Neural cell (in vitro differentiated cells): ENCODE measurements around the gene GRID1. TPM values are rescaled to one million over a fixed set of nuclear protein-coding genes. Genes with fewer than 3 reads are reported as not detected.

Experiments
- H2AFZ ChIP-seq: fragments of 200-600, 300-800 bp; sonication (generic), shearing (Covaris generic); 2 replicates; pipeline ENCODE4 v1.6.0; 2014; ENCODE audit warnings: low read depth, mild to moderate bottlenecking, antibody characterized with exemption, low read length, moderate library complexity
- H3F3A ChIP-seq: fragments of 200-600 bp; shearing (Covaris generic); 2 replicates; pipeline ENCODE4 v1.6.1; 2016; ENCODE audit warnings: mild to moderate bottlenecking, moderate library complexity, mixed read lengths, antibody characterized with exemption, low read length; ENCODE audit not compliant: insufficient read depth, poor library complexity, severe bottlenecking
- H3K27ac ChIP-seq: fragments of 200-600, 300-800 bp; sonication (generic), shearing (Covaris generic); 2 replicates; pipeline ENCODE4 v1.5.1; 2014; ENCODE audit warnings: mild to moderate bottlenecking, low read length, moderate library complexity
- H3K27me3 ChIP-seq: fragments of 300-800, 200-600 bp; sonication (generic), shearing (Covaris generic); 2 replicates; pipeline ENCODE4 v1.6.0; 2014; ENCODE audit warnings: mild to moderate bottlenecking, low read depth, low read length, moderate library complexity; ENCODE audit not compliant: insufficient read depth
- H3K36me3 ChIP-seq: fragments of 300-800, 200-600 bp; sonication (generic), shearing (Covaris generic); 2 replicates; pipeline ENCODE4 v1.5.1; 2014; ENCODE audit warnings: mild to moderate bottlenecking, antibody characterized with exemption, low read length, moderate library complexity; ENCODE audit not compliant: insufficient read depth
- H3K4me2 ChIP-seq: fragments of 300-800, 200-600 bp; sonication (generic), shearing (Covaris generic); 2 replicates; pipeline ENCODE4 v1.6.0; 2014; ENCODE audit warnings: mild to moderate bottlenecking, low read length
- H3K4me3 ChIP-seq: fragments of 300-800, 200-600 bp; sonication (generic), shearing (Covaris generic); 2 replicates; pipeline ENCODE4 v1.5.1; 2014; ENCODE audit warnings: mild to moderate bottlenecking, low read length, moderate library complexity
- H3K79me2 ChIP-seq: fragments of 200-600 bp; shearing (Covaris generic); replicated peaks from 2 replicates; pipeline ENCODE4 v1.6.0; 2014; ENCODE audit warnings: mild to moderate bottlenecking, low read length, moderate library complexity; ENCODE audit not compliant: insufficient read depth
- H3K9ac ChIP-seq: fragments of 300-800, 200-600 bp; sonication (generic), shearing (Covaris generic); 2 replicates; pipeline ENCODE4 v1.6.1; 2016; ENCODE audit warnings: mild to moderate bottlenecking, low read length, mixed read lengths
- H3K9me2 ChIP-seq: fragments of 200-600 bp; shearing (Covaris generic); 2 replicates; pipeline ENCODE4 v1.6.1; 2016; ENCODE audit warnings: mild to moderate bottlenecking, low read length, mixed read lengths; ENCODE audit not compliant: insufficient read depth
- H3K9me3 ChIP-seq: fragments of 200-600, 300-800 bp; sonication (generic), shearing (Covaris generic); 2 replicates; pipeline ENCODE4 v1.6.1; 2016; ENCODE audit warnings: mild to moderate bottlenecking, mixed run types, low read length, moderate library complexity, mixed read lengths
- H4K20me1 ChIP-seq: fragments of 200-600 bp; shearing (Covaris generic); 2 replicates; pipeline ENCODE4 v1.6.1; 2016; ENCODE audit warnings: mild to moderate bottlenecking, mixed run types; ENCODE audit not compliant: insufficient read depth
- EP300 ChIP-seq: fragments of 450-650 bp; conservative IDR thresholded peaks from 2 replicates; pipeline ENCODE4 v1.6.1; 2014; ENCODE audit warnings: antibody characterized with exemption, mild to moderate bottlenecking, moderate library complexity; ENCODE audit not compliant: poor library complexity, severe bottlenecking
- EZH2 ChIP-seq: fragments of 200-600, 300-800 bp; shearing (Covaris generic), sonication (generic); IDR thresholded peaks from 2 replicates; pipeline ENCODE4 v1.6.1; 2014; ENCODE audit warnings: antibody characterized with exemption, low read length, borderline replicate concordance, mild to moderate bottlenecking; ENCODE audit not compliant: insufficient read depth, poor library complexity, severe bottlenecking
- MXI1 ChIP-seq: fragments of 450-650 bp; conservative IDR thresholded peaks from 2 replicates; pipeline ENCODE4 v1.6.1; 2014; ENCODE audit warnings: antibody characterized with exemption, mild to moderate bottlenecking; ENCODE audit not compliant: poor library complexity, severe bottlenecking
- POLR2AphosphoS5 ChIP-seq: IDR thresholded peaks from 2 replicates; pipeline ENCODE4 v1.6.1; 2012
- RAD21 ChIP-seq: fragments of 450-650 bp; conservative IDR thresholded peaks from 2 replicates; pipeline ENCODE4 v1.6.1; 2014; ENCODE audit warnings: antibody characterized with exemption, mild to moderate bottlenecking, moderate library complexity
- SMC3 ChIP-seq: fragments of 450-650 bp; conservative IDR thresholded peaks from 2 replicates; pipeline ENCODE4 v1.6.1; 2014; ENCODE audit warnings: antibody characterized with exemption, mild to moderate bottlenecking, moderate library complexity; ENCODE audit not compliant: poor library complexity
- TAF1 ChIP-seq: IDR thresholded peaks from 2 replicates; pipeline ENCODE4 v1.6.1; 2012; ENCODE audit warnings: low read depth
- polyA plus RNA-seq: library from polyadenylated mRNA; depleted of rRNA; stranded (reverse); fragments of >200 nt; gene quantifications from 2 replicates; pipeline ENCODE4 v1.2.3, GENCODE V29; 2014
- TF ChIP-seq, protein P1 (sequence below): IDR thresholded peaks from 2 replicates; pipeline ENCODE4 v1.6.1; 2012; ENCODE audit warnings: borderline replicate concordance
- TF ChIP-seq, protein P2 (sequence below): fragments of 450-650 bp; IDR thresholded peaks from 2 replicates; pipeline ENCODE4 v1.5.1; 2014; ENCODE audit warnings: antibody characterized with exemption, mild to moderate bottlenecking, moderate library complexity; ENCODE audit not compliant: poor library complexity, severe bottlenecking

Gene GRID1
- polyA plus RNA-seq, 1 donor from 2014 or later, result 7.3 TPM

DNA sequence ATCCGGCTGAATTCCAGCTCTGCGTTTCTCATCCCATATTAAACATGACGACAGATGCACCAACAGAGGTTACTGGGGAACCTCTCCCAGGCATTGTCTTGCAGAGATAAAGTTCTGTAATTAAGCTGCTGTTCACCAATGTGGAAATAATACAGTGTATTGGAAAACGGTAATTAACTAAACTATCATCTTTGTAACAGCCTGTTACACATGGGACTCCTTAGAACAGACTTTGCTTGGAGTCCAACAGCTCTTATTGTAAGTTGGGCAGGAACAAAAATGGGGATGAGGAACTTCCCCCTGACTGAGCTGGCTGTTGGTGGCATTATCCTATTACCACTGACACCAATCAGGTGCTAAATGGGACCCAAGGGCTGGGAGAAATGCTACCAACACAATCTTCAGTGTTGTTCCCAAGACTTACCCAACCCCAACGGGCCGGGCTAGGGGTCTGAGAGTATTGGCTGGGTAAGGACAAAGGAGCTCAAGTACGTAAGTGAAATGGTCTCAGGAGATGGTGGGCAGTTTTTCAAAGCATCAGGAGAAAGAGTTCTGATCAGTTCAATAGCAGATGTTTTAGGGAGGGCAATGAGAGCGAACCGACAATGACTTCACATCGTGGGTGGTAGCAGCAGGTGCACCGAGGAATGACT lies 759.4 kb downstream of the GRID1 start:
- Histone ChIP-seq H3K9ac (no peak overlapping the region), H3K79me2 (no peaks in the 10 kb centered on the region), H3K4me2 (no peak overlapping the region), H3K36me3 (no peaks in the 10 kb centered on the region), H3K4me3 (no peak overlapping the region), H3K27ac (no peak overlapping the region), H3F3A (no peaks in the 10 kb centered on the region), H3K9me3 (no peaks in the 10 kb centered on the region), H4K20me1 (no peaks in the 10 kb centered on the region), H3K9me2 (no peaks in the 10 kb centered on the region), H2AFZ (no peak overlapping the region), H3K27me3 (no peaks in the 10 kb centered on the region)
- TF ChIP-seq TAF1 (no peak), POLR2AphosphoS5 (no peak), EZH2 (no peak)

DNA sequence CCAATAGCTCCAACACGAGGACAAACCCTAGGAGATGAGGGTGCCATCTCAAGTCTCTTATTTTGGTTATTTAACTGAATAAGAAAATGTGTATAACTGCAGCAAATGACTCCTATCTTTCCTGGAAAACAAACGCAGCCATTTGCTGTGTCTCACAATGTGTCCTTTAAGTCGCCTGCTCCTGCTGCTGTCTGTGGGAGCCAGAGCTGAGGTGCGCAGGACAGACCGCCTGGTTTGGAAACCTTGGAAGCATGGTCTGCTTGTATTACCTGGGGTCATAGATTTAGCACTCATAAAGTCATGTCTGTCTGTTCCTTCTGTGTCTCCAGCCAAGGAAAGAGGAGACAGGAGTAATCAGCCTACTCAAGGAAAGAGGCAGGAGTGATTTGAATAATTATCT lies 760.2 kb downstream of the GRID1 start:
- Histone ChIP-seq H3K27ac (no peak overlapping the region), H3K9me2 (no peaks in the 10 kb centered on the region), H3K9me3 (no peaks in the 10 kb centered on the region), H3K9ac (no peak overlapping the region), H3K27me3 (no peaks in the 10 kb centered on the region), H3K36me3 (no peaks in the 10 kb centered on the region), H3F3A (no peaks in the 10 kb centered on the region), H4K20me1 (no peaks in the 10 kb centered on the region), H3K4me2 (no peak overlapping the region), H2AFZ (no peak overlapping the region), H3K79me2 (no peaks in the 10 kb centered on the region), H3K4me3 (no peak overlapping the region)
- TF ChIP-seq POLR2AphosphoS5, result no peak
- TF ChIP-seq, protein P1, sequence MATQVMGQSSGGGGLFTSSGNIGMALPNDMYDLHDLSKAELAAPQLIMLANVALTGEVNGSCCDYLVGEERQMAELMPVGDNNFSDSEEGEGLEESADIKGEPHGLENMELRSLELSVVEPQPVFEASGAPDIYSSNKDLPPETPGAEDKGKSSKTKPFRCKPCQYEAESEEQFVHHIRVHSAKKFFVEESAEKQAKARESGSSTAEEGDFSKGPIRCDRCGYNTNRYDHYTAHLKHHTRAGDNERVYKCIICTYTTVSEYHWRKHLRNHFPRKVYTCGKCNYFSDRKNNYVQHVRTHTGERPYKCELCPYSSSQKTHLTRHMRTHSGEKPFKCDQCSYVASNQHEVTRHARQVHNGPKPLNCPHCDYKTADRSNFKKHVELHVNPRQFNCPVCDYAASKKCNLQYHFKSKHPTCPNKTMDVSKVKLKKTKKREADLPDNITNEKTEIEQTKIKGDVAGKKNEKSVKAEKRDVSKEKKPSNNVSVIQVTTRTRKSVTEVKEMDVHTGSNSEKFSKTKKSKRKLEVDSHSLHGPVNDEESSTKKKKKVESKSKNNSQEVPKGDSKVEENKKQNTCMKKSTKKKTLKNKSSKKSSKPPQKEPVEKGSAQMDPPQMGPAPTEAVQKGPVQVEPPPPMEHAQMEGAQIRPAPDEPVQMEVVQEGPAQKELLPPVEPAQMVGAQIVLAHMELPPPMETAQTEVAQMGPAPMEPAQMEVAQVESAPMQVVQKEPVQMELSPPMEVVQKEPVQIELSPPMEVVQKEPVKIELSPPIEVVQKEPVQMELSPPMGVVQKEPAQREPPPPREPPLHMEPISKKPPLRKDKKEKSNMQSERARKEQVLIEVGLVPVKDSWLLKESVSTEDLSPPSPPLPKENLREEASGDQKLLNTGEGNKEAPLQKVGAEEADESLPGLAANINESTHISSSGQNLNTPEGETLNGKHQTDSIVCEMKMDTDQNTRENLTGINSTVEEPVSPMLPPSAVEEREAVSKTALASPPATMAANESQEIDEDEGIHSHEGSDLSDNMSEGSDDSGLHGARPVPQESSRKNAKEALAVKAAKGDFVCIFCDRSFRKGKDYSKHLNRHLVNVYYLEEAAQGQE, result no peak
- TF ChIP-seq EZH2, result no peak
- TF ChIP-seq MXI1, result no peak
- TF ChIP-seq TAF1, result no peak
- no peak for TF ChIP-seq RAD21
- TF ChIP-seq SMC3, result no peak
- TF ChIP-seq, protein P2, sequence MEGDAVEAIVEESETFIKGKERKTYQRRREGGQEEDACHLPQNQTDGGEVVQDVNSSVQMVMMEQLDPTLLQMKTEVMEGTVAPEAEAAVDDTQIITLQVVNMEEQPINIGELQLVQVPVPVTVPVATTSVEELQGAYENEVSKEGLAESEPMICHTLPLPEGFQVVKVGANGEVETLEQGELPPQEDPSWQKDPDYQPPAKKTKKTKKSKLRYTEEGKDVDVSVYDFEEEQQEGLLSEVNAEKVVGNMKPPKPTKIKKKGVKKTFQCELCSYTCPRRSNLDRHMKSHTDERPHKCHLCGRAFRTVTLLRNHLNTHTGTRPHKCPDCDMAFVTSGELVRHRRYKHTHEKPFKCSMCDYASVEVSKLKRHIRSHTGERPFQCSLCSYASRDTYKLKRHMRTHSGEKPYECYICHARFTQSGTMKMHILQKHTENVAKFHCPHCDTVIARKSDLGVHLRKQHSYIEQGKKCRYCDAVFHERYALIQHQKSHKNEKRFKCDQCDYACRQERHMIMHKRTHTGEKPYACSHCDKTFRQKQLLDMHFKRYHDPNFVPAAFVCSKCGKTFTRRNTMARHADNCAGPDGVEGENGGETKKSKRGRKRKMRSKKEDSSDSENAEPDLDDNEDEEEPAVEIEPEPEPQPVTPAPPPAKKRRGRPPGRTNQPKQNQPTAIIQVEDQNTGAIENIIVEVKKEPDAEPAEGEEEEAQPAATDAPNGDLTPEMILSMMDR, result no peak
- TF ChIP-seq EP300, result no peak
